Hematopoietic multipotent progenitor cell treated with erythropoietin and hydrocortisone succinate and interleukin-3 and kit ligand, for 17 days (in vitro differentiated cells): Measurements from ENCODE around the gene RAB30.
A peak's percentile ranks its signal among the peaks of the same experiment; 100 is the strongest.
"Not testable (repeated sequence)": the region's sequence is repeated elsewhere in the genome, so short reads cannot be mapped to it uniquely, and the experiment has no call there.

Experiments
- DNase-seq: peaks from one replicate; pipeline ENCODE4 v3.0.0-alpha.2; 2015; ENCODE audit warnings: low spot score

RAB30 gene

GRCh38 chr11:82943430-82943829 is 128.3 kb downstream of the RAB30 start:
- DNase-seq, result not testable (repeated sequence)

- DNase-seq, result no peak
Observed at GRCh38 chr11:82942376-82942775, 129.3 kb downstream of the RAB30 start.

- DNase-seq, result no peak
Observed at GRCh38 chr11:82939456-82939855, 132.2 kb downstream of the RAB30 start.

- DNase-seq, result no peak
Observed at GRCh38 chr11:82937554-82937953, 134.1 kb downstream of the RAB30 start.

GRCh38 chr11:82936261-82936660 is 135.4 kb downstream of the RAB30 start:
- no peak for DNase-seq

- no peak for DNase-seq
Observed at GRCh38 chr11:82932564-82932963, 139.1 kb downstream of the RAB30 start.

GRCh38 chr11:82930734-82931133 is 141.0 kb downstream of the RAB30 start:
- DNase-seq, result no peak

- no peak for DNase-seq
Observed at GRCh38 chr11:82930229-82930628, 141.5 kb downstream of the RAB30 start.

GRCh38 chr11:82929121-82929520 is 142.6 kb downstream of the RAB30 start:
- no peak for DNase-seq

GRCh38 chr11:82927264-82927880 is 144.3 kb downstream of the RAB30 start:
- DNase-seq, result peak; percentile 77

- no peak for DNase-seq
Observed at GRCh38 chr11:82924522-82925224, 147.0 kb downstream of the RAB30 start.
